SK-N-SH (cell line): ENCODE results near the gene TINAG. TPM values are rescaled to one million over a fixed set of nuclear protein-coding genes. Genes with fewer than 3 reads are reported as not detected.

ENCODE experiments used
- CHD2 ChIP-seq: fragments of 150-350 bp; IDR thresholded peaks from 2 replicates; pipeline ENCODE4 v1.6.1; 2018; ENCODE audit warnings: low read length; ENCODE audit not compliant: partially characterized antibody
- ELF1 ChIP-seq: IDR thresholded peaks from 2 replicates; pipeline ENCODE4 v1.4.0; 2012
- EP300 ChIP-seq, 2 experiments: IDR thresholded peaks; 2 replicates each; pipeline versions ENCODE4 v1.4.0 to v1.6.1; 2012; ENCODE audit warnings: borderline replicate concordance in 1 of 2, low read depth in 1 of 2, low read length in 1 of 2
- EZH2phosphoT487 ChIP-seq: fragments of 200-600 bp; sonication (generic); IDR thresholded peaks from 2 replicates; pipeline ENCODE4 v1.6.1; 2017; ENCODE audit warnings: low read depth, mixed run types, mild to moderate bottlenecking, antibody characterized with exemption, moderate library complexity, borderline replicate concordance
- FOSL2 ChIP-seq: IDR thresholded peaks from 2 replicates; pipeline ENCODE4 v1.4.0; 2012; ENCODE audit warnings: low read depth, mild to moderate bottlenecking, moderate library complexity, borderline replicate concordance
- FOXJ3 ChIP-seq: sonication (generic); formaldehyde crosslinking; IDR thresholded peaks from 2 replicates; pipeline ENCODE4 v1.5.1; 2020; ENCODE audit warnings: mild to moderate bottlenecking, missing genetic modification reagents
- GABPA ChIP-seq: IDR thresholded peaks from 2 replicates; pipeline ENCODE4 v1.4.0; 2012; ENCODE audit warnings: low read depth, mild to moderate bottlenecking
- GATA2 ChIP-seq: sonication (generic); formaldehyde crosslinking; IDR thresholded peaks from 2 replicates; pipeline ENCODE4 v1.5.0; 2020; ENCODE audit warnings: mild to moderate bottlenecking, missing genetic modification reagents
- MXI1 ChIP-seq: IDR thresholded peaks from 2 replicates; pipeline ENCODE4 v1.6.1; 2012; ENCODE audit warnings: mild to moderate bottlenecking, low read depth, low read length, improper control_type of control experiment
- NFIC ChIP-seq: IDR thresholded peaks from 2 replicates; pipeline ENCODE4 v1.4.0; 2012; ENCODE audit warnings: borderline replicate concordance
- NRF1 ChIP-seq: IDR thresholded peaks from 2 replicates; pipeline ENCODE4 v1.6.1; 2012; ENCODE audit warnings: low read depth, mild to moderate bottlenecking, low read length
- POLR2AphosphoS5 ChIP-seq: IDR thresholded peaks from 2 replicates; pipeline ENCODE4 v1.6.1; 2012; ENCODE audit warnings: low read depth, low read length
- REST ChIP-seq: IDR thresholded peaks from 2 replicates; pipeline ENCODE4 v1.6.1; 2012; ENCODE audit warnings: mild to moderate bottlenecking, low read depth, low read length, moderate library complexity
- RFX5 ChIP-seq: IDR thresholded peaks from 2 replicates; pipeline ENCODE4 v1.6.1; 2012; ENCODE audit warnings: mild to moderate bottlenecking, improper control_type of control experiment, low read length
- SMC3 ChIP-seq: IDR thresholded peaks from 2 replicates; pipeline ENCODE4 v1.6.1; 2012; ENCODE audit warnings: low read depth, low read length, improper control_type of control experiment
- TAF1 ChIP-seq: IDR thresholded peaks from 2 replicates; pipeline ENCODE4 v1.6.1; 2012; ENCODE audit warnings: low read depth, mild to moderate bottlenecking, low read length, moderate library complexity, borderline replicate concordance
- TEAD4 ChIP-seq: IDR thresholded peaks from 2 replicates; pipeline ENCODE4 v1.4.0; 2012; ENCODE audit warnings: mild to moderate bottlenecking, borderline replicate concordance; ENCODE audit not compliant: insufficient read depth
- USF1 ChIP-seq: IDR thresholded peaks from 2 replicates; pipeline ENCODE4 v1.4.0; 2012; ENCODE audit warnings: low read depth, borderline replicate concordance
- YY1 ChIP-seq: IDR thresholded peaks from 2 replicates; pipeline ENCODE4 v1.4.0; 2012; ENCODE audit warnings: low read depth, mild to moderate bottlenecking
- polyA plus RNA-seq, 3 experiments: library from polyadenylated mRNA; depleted of rRNA; stranded (reverse); fragments of >200 nt; gene quantifications; 2 replicates each; pipeline ENCODE4 v1.2.3, GENCODE V29; 2012
- TF ChIP-seq, protein P1 (sequence below): IDR thresholded peaks from 2 replicates; pipeline ENCODE4; 2012
- TF ChIP-seq, protein P2 (sequence below): fragments of 150-350 bp; IDR thresholded peaks from 2 replicates; pipeline ENCODE4 v1.6.1; 2016; ENCODE audit warnings: mild to moderate bottlenecking, low read depth, low read length

The TINAG gene
- polyA plus RNA-seq, 1 of the 3 experiments (the other 2 are of a cell fraction): 0.13 TPM

- TF ChIP-seq, protein P1, sequence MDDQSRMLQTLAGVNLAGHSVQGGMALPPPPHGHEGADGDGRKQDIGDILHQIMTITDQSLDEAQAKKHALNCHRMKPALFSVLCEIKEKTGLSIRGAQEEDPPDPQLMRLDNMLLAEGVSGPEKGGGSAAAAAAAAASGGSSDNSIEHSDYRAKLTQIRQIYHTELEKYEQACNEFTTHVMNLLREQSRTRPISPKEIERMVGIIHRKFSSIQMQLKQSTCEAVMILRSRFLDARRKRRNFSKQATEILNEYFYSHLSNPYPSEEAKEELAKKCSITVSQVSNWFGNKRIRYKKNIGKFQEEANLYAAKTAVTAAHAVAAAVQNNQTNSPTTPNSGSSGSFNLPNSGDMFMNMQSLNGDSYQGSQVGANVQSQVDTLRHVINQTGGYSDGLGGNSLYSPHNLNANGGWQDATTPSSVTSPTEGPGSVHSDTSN: peak; percentile 83
- TF ChIP-seq USF1: no peak
- TF ChIP-seq RFX5: no peak
- TF ChIP-seq EP300 (IDR thresholded peaks at IDR 0.05; ENCODE audit: borderline replicate concordance in 1 of 2, low read depth in 1 of 2, low read length in 1 of 2): peak; percentile 22 to 69; a peak in 1 of 4 replicates
- TF ChIP-seq, protein P2, sequence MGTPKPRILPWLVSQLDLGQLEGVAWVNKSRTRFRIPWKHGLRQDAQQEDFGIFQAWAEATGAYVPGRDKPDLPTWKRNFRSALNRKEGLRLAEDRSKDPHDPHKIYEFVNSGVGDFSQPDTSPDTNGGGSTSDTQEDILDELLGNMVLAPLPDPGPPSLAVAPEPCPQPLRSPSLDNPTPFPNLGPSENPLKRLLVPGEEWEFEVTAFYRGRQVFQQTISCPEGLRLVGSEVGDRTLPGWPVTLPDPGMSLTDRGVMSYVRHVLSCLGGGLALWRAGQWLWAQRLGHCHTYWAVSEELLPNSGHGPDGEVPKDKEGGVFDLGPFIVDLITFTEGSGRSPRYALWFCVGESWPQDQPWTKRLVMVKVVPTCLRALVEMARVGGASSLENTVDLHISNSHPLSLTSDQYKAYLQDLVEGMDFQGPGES: no peak
- TF ChIP-seq GATA2: no peak
- TF ChIP-seq GABPA: no peak
- TF ChIP-seq ELF1: no peak
- TF ChIP-seq MXI1: no peak
- TF ChIP-seq FOXJ3 (CRISPR knock-in tag): no peak
- peak; percentile 47; the same call in 1 of the 2 replicates for TF ChIP-seq TEAD4
- TF ChIP-seq REST: no peak
- TF ChIP-seq NFIC: peak; percentile 68
- TF ChIP-seq TAF1: no peak
- no peak for TF ChIP-seq CHD2
- TF ChIP-seq POLR2AphosphoS5: no peak
- no peak for TF ChIP-seq SMC3
- no peak for TF ChIP-seq YY1
- peak; percentile 60; the same call in 1 of the 2 replicates for TF ChIP-seq FOSL2
- no peak for TF ChIP-seq EZH2phosphoT487
- TF ChIP-seq NRF1: no peak
Observed at GRCh38 chr6:54366667-54367327, 58.6 kb downstream of the TINAG start (continued).
